ENCODE measurements around the gene ANOS1. TPM values are rescaled to one million over a fixed set of nuclear protein-coding genes. Genes with fewer than 3 reads are reported as not detected.

ANOS1 gene
- total RNA-seq, 1 experiment from 2014 or later, result 54.9 TPM

GRCh38 chrX:8565729-8566128 is 166.2 kb downstream of the ANOS1 start:
- Histone ChIP-seq H2AFZ (ENCODE audit: low read length) (no peak overlapping the region), H3K27me3 (ENCODE audit: insufficient read depth, low read length) (no peaks in the 10 kb centered on the region), H3K9ac (ENCODE audit: extremely low read depth, insufficient read length, low read length) (no peak overlapping the region), H3K56ac (ENCODE audit: insufficient read length, low read depth, low read length) (no peak overlapping the region), H2BK20ac (ENCODE audit: low read depth, low read length, poor library complexity, severe bottlenecking) (no peak overlapping the region), H2BK120ac (ENCODE audit: low read depth, low read length, poor library complexity, severe bottlenecking) (no peak overlapping the region), H3K18ac (ENCODE audit: insufficient read length, low read depth, low read length) (no peak overlapping the region), H2BK12ac (ENCODE audit: insufficient read length, low read depth, low read length) (no peak overlapping the region), H3K9me3 (ENCODE audit: control insufficient read depth, low read depth, low read length) (no peaks in the 10 kb centered on the region), H3K4me2 (ENCODE audit: insufficient read depth, insufficient read length, low read length) (no peak overlapping the region), H4K20me1 (ENCODE audit: control insufficient read depth, insufficient read depth, insufficient read length) (no peaks in the 10 kb centered on the region), H3T11ph (ENCODE audit: low read length) (no peak overlapping the region), H2BK5ac (ENCODE audit: insufficient read length, low read length) (no peak overlapping the region), H4K91ac (ENCODE audit: insufficient read length, low read depth, low read length) (no peak overlapping the region), H3K27ac (ENCODE audit: insufficient read length, low read depth, low read length) (no peak overlapping the region), H2AK5ac (ENCODE audit: insufficient read length, low read length) (no peak overlapping the region), H3K79me2 (ENCODE audit: insufficient read depth, low read length) (no peaks in the 10 kb centered on the region), H4K8ac (replicated peaks; ENCODE audit: insufficient read length, low read depth, low read length) (no peak overlapping the region), H3K4me1 (ENCODE audit: insufficient read depth, low read length) (peaks cover 5% of the 10 kb centered on the region; the same call in 1 of the 2 replicates), H3K23me2 (ENCODE audit: insufficient read length, low read depth, low read length, poor library complexity, severe bottlenecking) (no peaks in the 10 kb centered on the region), H4K5ac (ENCODE audit: insufficient read length, low read depth, low read length) (no peak overlapping the region), H3K14ac (ENCODE audit: insufficient read depth, low read length) (no peak overlapping the region), H3K23ac (ENCODE audit: insufficient read length, low read depth, low read length) (no peak overlapping the region), H2BK15ac (ENCODE audit: low read depth, low read length) (no peak overlapping the region), H3K4ac (ENCODE audit: low read depth, low read length) (no peak overlapping the region), H3K79me1 (ENCODE audit: insufficient read depth, low read depth, low read length, poor library complexity, severe bottlenecking) (no peaks in the 10 kb centered on the region)
- no CpG with 5 or more reads among the region's 8 CpGs for WGBS (ENCODE audit: extremely low coverage, insufficient read length, low lambda C conversion rate)
- DNase-seq, result no peak
- Mint-ChIP-seq H3K9me3 (no peaks in the 10 kb centered on the region), H3K27ac (no peak overlapping the region), H3K4me3 (no peak overlapping the region), H3K36me3 (ENCODE audit: insufficient read depth in 1 of 3, low read depth in 3 of 3) (peaks cover 27 to 38% (median 30%) of the 10 kb centered on the region in 3 experiments), H3K4me1 (peaks cover 5 to 10% of the 10 kb centered on the region in 2 experiments), H3K27me3 (ENCODE audit: low read depth) (no peaks in the 10 kb centered on the region)
- TF ChIP-seq, protein P1, sequence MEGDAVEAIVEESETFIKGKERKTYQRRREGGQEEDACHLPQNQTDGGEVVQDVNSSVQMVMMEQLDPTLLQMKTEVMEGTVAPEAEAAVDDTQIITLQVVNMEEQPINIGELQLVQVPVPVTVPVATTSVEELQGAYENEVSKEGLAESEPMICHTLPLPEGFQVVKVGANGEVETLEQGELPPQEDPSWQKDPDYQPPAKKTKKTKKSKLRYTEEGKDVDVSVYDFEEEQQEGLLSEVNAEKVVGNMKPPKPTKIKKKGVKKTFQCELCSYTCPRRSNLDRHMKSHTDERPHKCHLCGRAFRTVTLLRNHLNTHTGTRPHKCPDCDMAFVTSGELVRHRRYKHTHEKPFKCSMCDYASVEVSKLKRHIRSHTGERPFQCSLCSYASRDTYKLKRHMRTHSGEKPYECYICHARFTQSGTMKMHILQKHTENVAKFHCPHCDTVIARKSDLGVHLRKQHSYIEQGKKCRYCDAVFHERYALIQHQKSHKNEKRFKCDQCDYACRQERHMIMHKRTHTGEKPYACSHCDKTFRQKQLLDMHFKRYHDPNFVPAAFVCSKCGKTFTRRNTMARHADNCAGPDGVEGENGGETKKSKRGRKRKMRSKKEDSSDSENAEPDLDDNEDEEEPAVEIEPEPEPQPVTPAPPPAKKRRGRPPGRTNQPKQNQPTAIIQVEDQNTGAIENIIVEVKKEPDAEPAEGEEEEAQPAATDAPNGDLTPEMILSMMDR (conservative IDR thresholded peaks at IDR 0.05), result no peak
